HG02840 (cell line): ENCODE results near the gene EPB41.

Source experiments
- ATAC-seq: cut with Tn5 transposase; IDR thresholded peaks from one replicate; pipeline ENCODE4 v1.9.1; 2021; ENCODE audit warnings: mild to moderate bottlenecking, moderate library complexity, moderate number of reproducible peaks; ENCODE audit not compliant: unreplicated experiment, low FRiP score

Gene EPB41

DNA sequence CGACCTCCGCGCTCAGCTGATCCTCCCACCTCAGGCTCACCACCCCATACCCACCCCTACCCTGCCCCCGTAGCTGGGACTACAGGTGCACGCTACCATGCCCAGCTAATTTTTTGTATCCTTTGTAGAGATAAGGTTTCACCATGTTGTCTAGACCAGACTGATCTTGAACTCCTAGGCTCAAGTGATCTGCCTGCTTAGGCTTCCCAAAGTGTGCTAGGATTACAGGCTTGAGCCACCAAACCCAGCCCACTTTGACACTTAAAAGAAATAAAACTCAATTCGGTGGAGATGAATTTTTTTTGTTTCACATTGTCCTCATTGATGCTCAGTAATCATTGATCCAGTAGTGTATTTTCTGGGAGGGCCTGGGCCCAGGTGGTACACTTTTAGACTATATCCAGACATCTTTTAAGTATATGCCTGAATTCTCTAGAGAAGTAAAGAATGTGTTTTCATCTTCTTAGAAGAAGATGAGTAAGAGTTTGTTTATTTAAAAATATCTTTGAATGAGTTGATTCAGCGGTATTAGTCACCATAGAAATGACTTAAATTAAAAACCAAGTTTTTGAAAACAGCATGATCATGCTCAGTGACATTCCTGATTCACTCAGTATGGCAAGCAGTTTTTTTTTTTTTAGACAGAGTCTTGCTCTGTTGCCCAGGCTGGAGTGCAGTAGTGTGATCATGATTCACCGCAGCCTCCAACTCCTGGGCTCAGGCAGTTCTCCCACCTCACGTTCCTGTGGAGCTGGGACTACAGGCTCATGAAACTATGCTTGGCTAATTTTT lies 57.8 kb downstream of the EPB41 start:
- no peak for ATAC-seq

DNA sequence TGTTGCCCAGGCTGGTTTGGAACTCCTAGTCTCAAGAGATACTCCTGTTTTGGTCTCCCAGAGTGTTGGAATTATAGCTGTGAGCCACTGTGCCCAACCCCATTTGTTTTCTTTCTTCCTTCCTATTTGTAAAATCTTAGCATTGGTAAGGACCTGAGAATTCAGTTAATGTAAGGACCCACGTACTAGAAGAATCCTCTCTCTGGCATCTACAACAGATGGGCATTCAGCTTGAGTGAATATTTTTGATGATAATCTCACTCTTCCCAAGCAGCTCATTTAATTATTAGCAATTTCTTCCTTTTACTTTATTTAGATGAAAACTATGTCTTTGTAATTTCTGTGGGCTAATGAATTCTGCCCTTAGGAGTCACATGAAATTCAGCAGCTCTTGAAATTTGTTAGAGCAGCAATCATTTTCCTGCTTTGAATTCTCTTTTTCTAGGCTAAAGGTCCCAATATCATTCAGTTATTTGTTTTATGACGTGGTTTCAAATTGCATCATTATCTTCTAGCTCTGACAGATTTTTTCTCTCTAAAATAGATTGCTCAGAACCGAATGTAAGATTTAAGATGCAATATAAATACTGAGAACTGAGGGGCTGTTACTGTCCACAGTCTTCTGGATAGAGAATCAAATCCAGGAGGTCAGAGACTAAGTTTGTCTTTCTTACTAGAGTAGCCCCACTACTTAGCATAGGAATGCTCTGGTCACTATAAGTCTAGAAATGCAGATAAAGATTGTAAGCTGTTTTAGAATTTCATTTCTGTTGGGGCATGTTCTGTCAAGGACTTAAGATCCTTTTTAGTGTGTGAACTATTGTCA lies 59.4 kb downstream of the EPB41 start:
- no peak for ATAC-seq

DNA sequence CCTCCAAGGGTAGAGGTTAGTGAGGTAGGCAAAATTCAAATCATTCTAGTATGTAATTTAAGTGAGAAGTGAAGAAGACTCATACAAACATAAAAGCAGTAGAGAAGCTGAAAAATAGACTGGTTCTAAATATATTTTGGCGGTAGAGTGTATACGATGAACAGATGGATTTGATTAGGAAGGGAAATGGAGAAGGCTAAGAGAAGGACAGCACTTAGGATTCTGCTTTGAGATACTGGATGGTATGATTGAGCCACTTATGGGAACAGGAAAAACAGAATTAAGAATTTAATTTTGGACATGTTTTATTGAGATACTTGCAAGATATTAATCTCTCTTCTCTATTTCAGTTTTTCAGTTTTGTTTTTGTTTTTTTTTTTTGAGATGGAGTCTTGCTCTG lies 60.1 kb downstream of the EPB41 start:
- ATAC-seq, result no peak

DNA sequence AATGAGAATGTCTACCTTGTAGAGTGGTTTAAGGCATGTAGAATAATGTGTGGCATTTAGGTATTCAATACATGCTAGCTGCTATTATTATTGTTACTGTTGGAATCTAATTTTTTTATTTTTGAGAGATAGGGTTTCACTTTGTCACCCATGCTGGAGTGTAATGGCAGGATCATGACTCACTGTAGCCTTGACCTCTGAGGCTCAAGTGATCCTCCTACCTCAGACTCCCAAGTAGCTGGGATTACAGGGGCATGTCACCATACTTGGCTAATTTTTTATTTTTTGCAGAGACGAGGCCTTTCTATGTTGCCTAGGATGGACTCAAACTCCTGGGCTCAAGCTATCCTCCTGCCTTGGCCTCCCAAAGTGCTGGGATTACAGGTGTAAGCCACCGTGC lies 61.9 kb downstream of the EPB41 start:
- no peak for ATAC-seq

DNA sequence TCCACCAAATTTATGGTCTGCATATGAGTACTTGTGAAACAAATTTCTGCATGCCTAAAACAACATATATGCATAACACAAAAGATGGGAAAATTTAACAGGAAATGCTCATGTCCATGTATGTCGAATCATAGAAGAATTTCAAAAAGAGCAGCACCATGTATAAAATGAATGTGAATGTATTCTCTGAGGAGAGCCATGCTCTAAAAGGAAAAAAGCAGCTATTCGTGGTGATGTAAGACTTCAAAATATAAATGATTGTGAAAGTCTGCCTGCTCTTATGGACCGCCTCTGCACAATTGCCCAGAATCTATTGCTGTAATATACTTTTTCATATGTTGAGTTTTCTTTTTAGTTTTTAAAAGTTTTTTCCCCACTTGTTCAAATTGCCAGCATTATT lies 66.8 kb downstream of the EPB41 start:
- ATAC-seq, result no peak

DNA sequence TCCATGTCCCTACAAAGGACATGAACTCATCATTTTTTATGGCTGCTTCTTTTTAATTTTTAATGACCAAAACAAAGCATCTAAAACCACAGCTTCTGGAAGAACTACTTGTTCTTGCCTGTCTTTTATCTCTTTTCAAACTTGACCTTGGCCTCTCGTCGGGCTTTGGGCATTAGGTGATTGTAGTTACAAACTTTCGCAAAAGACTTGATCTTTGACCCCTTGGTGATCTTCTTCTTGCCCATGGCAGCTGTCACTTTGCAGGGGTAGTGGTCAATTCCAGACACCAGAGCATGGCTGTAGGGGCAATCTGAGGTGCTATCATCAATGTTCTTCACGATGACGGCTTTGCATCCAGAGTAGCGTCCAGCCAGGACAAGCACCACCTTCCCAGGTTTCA lies 67.8 kb downstream of the EPB41 start:
- no peak for ATAC-seq

DNA sequence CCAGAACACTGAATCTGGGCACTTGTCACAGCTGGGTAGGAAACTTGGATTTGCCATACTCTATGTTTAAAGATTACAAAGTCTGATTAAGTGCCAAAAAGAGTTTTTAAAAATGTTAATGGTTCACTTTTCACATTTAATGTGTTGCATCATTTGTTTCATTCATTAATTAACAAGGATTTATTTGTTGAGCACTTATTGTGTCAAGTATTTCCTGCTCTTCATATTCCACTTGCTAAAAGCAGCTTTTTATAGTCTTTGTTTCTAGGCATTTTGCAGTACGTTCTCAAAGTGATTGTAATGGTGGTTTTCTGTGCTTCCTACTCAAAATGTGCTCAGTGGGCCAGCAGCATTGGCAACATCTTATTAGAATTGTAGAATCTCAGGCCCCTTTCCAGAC lies 68.7 kb downstream of the EPB41 start:
- no peak for ATAC-seq

DNA sequence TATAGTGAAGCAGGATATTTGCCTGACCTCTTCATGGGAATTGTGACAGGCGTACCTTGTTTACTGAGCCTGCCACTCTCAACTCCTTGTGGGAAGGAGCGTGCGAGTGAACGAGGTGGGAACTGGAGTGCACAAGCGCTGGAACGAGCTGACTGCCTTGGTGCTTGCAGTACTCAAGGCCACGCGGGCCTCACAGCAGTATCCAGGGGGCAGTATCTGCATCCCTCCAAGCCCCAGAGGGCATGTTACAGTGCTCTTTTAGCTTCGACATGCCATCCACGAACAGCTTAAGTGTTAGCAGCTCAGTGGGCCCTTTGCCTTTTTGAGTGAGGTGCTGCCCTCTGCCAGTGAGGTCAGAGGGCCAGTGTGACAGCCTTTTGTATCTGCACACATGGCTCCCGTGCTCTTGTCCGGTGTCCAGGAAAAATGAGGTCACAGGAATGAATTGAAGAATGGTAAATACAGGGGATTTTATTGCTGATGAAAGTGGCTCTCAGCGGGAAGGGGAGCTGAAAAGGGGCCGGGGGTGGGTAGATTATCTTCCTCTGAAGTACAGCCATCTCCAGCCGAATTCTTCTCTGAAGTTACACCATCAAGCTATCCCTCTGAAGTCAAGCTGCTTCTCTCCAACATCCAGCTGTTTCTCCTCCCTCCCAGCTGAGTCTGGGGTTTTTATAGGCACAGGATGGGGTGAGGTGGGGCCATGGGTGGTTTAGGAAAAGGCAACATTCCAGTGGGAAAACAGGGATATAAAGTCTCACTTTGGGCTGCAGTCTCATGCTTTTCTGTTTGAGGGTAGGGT lies 69.3 kb downstream of the EPB41 start:
- ATAC-seq, result no peak

DNA sequence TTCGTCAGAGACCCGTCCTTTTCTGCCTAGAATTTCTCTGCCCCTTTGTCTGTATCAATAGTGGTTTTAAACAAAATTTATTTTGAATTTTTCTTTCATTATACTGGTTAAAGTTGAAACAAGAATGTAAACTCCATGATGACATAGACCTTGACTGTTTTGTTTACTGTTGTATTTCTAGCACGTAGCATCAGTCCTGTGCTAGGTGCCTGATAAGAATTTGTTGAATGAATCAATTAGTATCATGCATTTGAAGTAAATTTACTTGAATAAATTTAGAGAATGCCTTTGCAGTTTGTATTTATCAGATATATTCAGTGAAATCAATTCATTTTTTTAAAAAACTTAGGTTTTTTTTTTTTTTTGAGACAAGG lies 69.9 kb downstream of the EPB41 start:
- no peak for ATAC-seq

DNA sequence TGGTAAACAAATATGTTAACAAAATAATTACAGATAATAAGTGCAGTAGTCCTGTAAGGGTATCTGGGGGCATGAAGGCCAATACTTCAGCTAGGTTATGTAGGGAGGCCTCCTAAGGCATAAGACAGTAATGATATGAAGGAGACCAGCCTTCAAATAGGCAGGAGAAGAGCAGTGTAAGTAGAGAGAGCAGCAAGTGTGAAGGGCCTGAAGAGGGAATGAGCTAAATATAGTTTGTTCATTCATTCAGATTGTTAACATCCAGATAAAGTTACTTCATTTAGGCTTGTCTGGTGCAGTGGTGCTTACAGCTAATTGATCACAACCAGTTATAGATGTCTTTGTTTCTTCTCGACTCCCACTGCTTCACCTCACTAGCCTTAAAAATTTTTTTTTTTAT lies 71.1 kb downstream of the EPB41 start:
- ATAC-seq, result no peak

DNA sequence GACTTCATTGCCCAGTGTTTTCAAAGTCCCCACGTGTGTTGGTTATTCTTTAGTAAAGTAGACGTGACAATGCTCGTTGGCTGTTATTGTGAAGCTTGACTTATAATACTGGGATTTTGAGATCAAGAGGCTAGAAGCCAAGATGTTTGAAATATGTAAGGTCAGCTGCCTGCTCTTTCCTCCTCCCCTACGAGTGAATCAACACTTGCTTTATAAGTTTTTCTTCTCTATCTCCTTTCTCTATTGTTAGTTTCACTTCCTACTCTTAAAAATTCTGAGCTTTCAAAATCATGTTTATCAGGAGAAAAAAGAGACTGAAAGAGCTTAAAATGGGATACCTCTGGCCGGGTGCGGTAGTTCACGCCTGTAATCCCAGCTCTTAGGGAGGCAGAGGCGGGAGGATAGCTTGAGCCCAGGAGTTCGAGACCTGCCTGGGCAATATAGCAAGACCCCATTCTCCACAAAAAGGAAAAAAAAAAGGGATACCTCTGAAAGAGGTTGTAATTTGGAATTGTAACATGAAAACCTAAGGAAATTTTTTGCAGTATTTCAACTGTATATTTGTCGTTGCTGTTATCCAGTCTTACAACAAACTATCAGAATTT lies 72.0 kb downstream of the EPB41 start:
- no peak for ATAC-seq

DNA sequence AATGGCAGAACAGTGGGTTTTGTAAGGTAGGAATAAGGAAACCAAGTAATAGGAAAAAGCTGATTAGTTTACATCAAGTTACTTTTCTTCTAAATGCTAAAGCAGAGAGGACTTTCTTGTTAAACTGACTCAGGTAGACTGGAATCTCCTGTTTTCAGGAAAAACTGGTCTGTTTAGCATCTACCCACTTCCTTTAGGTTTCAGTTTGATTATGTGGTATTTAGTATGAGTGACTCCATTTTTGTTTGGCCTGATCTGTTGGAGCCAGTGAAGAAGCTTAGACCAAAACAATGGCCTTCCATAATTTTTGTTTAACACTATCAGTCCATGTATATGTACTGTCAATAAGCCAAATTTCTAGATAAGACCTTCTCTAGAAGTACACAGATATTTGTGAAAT lies 88.4 kb downstream of the EPB41 start:
- ATAC-seq, result no peak

DNA sequence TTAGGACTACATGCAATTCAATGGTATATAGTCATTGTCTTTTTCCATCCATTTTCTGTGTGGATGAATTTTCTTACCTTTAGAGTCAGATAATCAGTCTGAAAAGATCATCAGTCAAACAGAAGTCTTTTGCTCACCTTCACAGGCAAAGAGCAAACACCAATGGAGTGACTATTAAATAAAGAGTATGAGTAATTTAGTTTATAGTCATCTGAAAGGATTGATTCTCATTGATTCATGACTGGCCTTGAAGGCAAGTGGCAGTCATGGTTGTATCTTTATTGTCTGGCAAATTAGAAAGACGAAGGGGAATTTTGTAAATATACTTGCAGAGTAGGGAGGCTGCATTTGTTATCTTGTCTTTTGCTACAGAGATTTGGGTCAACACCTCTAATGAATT lies 89.9 kb downstream of the EPB41 start:
- ATAC-seq, result no peak

DNA sequence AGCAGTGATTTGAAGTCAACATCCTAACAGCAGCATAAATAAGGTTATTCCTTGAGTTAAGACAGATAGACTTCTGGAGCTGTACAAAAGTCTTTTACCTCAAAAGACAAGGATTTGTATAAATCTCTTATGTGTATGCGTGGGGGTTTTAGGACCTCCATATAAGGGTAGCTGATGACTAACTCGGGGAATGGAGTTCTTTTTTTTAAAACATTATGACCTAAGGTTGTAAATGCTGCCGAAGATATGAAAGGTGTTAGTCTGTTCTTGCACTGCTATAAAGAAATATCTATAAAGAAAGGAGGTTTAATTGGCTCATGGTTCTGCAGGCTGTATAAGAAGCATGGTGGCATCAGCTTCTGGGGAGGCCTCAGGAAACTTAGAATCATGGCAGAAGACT lies 90.4 kb downstream of the EPB41 start:
- ATAC-seq, result no peak

DNA sequence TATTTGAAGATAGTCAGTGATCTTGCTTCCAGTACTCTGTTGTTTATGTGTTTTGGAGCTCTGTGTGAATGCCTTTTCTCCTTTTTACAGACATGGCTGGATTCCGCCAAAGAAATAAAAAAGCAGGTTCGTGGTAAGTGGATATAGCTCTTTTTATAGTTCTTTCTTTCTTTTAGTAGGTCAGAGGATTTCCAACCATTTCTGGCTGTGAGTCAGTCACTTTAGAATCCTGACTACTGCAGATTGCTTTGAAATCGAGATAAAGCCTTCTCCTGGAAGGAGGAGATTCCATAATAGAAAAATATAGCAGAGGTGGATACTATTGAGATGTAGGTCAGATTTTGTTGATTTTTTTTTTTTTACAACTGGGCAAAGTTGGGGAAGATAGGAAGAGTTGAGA lies 97.4 kb downstream of the EPB41 start:
- ATAC-seq, result no peak

DNA sequence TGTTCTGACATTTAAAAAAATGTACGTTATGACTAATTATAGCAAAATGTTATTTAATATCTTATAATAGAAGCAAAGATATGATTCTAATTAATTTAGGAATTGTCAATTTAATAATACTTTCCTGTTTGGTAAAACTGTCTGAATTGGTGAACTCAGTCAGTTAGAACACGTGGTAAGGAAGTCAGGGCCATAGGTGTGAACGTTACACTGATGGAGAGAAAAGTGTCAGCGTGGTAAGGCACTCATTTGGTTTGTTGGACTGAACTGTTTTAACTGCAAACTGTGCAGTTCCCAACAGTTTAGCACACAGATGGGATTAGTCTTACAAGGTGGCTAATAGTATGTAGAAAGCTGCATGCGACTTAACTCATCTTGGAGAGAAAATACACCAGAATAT lies 102.9 kb downstream of the EPB41 start:
- ATAC-seq, result no peak

DNA sequence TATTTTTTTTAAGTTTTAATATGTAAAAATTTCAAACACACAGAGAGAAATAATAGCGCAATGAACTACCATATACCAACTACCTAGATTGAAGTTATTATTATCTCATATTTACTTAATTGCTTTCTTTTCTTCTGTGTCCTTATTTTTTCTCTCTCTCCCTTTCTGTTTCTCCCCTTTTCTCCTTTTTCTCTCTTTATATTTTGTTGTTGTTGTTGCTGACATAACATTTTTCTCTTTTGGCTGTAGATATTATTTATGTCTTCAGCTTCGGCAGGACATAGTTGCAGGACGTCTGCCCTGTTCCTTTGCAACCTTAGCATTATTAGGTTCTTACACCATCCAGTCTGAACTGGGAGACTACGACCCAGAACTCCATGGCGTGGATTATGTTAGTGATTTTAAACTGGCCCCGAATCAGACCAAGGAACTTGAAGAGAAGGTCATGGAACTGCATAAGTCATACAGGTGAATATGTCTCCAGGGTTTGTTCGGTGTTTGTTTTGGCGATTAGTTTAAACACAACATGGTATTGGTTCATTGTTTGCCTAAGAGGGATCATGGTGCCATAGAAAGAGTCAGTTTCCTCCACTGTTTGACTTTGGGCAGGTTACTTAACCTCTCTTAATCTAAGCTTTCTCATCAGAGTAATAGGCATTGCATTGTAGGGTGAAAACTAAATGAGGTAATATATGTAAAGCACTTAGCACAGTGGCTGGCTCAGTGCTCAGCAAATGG lies 103.8 kb downstream of the EPB41 start:
- ATAC-seq, result no peak

DNA sequence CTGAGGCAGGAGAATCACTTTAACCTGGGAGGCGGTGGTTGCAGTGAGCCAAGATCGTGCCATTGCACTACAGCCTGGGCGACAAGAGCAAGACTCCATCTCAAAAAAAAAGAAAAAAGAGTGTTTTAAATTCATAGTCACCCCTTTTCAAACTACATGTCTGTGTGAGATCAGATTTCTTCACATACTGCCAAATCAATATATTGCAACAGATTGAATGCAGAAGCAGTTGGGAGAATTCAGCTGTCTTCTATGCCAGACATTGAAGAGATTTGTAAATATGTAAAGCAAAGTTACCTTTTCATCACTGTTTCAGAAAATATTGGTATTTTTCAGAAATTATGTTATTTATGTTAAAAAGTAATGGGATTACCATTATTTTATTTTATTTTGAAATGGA lies 108.3 kb downstream of the EPB41 start:
- ATAC-seq, result no peak

DNA sequence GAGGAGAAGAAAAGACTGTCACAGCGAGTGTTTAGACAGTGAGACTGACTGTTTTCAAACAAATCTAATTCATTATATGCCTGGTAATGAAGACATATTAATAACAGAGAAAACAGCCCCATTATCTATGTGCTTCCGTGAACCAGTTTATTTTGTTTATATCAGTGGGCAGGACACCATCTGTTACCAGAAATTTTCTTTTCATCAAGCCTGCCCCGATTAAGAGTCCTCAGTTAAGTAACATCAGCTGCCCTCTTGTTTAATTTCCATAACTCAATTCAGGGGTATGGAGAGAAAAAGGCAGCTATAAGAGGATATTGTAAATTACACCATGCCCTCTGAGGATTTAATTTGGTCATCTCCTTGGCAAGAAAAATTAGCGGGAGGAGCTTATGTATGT lies 115.3 kb downstream of the EPB41 start:
- ATAC-seq, result no peak

DNA sequence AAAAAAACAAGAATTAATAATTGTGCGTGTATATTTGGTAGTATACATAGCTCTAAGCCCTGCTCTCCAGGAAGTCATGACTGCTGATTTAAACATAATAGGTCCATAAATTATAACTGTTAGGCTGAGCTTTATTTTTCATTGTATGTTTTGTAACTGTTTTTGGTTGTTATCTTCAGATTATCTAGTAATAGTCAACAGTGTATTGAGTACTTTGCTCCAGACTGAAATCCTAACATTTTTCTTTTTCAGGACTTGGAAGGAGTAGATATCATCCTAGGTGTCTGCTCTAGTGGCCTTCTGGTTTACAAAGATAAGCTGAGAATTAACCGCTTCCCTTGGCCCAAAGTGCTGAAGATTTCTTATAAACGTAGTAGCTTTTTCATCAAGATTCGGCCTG lies 118.5 kb downstream of the EPB41 start:
- no peak for ATAC-seq
